NCI-H748 treated with DMSO at 0.1 percent for 48 hours (cell line): ENCODE results near the gene MUC20.
"Not testable (repeated sequence)": the region's sequence is repeated elsewhere in the genome, so short reads cannot be mapped to it uniquely, and the experiment has no call there.

Source experiments
- DNase-seq: peaks from one replicate; lab custom pipeline; 2025; lab: John Stamatoyannopoulos, UW

MUC20 gene

GRCh38 chr3:195692781-195693427 lies 27.9 kb upstream of the MUC20 start:
- no peak for DNase-seq

DNA sequence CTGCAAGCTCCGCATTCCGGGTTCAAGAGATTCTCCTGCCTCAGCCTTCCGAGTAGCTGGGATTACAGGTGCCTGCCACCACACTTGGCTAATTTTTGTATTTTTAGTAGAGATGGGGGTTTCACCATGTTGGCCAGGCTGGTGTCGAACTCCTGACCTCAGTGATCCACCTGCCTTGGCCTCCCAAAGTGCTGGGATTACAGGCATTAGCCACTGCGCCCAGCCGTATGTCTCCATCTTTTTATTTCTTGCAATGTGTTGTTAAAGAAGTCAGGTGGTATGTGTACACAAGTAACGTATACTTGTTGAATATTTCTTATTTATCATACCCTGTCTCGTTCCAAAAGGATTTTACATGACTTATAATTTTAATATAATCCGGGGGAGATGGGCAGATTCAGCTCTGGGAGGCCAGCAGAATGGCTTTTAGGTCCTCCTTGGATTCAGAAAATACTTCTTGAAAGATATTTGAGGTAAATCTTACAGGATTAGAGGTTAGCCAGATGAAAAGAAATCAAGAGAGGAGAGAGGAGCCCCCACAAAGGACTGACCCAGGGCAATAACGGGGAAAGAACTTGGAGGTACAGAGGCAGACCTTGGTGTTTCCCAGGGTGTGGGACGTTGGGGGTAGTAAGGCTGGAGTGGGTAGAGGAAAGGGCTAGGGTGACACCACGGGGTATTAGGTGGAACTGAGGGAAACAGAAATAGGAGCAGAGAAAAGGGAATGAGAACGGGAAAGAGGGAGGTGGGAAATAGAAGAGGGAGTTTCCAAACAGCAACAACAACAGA lies 27.2 kb upstream of the MUC20 start:
- no peak for DNase-seq

- DNase-seq, result not testable (repeated sequence)
These were observed 26.3 kb upstream of the MUC20 start for GRCh38 chr3:195694217-195695076.

DNA sequence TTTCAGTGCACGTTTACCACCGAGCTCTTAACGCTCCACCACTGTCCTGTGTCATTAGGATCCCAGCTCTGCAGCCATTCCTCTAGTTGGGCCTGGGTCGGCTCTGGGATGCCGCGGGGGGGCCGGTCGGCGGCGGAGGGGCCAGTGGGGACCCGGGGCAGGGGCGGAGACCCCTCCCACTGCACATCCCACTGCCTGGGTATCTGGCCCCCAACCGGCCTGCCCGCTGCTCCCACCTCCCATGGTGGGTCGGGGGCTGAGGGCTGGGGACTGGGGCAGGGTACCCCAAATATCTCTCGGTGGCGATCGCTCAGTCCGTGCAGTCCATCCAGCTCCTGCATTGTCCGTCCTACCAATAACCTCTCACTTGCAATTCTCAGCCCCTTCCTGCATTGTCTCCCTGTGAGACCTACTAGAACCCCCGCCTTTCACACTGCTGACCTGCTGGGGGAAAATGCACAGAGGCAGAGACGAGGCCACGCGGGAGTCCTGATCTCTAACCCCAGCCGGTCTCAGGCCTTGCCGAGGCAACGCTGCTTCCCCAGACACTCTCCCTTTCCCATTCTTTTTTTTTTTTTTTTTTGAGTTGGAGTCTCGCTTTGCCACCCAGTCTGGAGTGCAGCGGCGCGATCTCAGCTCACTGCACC lies 24.0 kb upstream of the MUC20 start:
- no peak for DNase-seq

DNA sequence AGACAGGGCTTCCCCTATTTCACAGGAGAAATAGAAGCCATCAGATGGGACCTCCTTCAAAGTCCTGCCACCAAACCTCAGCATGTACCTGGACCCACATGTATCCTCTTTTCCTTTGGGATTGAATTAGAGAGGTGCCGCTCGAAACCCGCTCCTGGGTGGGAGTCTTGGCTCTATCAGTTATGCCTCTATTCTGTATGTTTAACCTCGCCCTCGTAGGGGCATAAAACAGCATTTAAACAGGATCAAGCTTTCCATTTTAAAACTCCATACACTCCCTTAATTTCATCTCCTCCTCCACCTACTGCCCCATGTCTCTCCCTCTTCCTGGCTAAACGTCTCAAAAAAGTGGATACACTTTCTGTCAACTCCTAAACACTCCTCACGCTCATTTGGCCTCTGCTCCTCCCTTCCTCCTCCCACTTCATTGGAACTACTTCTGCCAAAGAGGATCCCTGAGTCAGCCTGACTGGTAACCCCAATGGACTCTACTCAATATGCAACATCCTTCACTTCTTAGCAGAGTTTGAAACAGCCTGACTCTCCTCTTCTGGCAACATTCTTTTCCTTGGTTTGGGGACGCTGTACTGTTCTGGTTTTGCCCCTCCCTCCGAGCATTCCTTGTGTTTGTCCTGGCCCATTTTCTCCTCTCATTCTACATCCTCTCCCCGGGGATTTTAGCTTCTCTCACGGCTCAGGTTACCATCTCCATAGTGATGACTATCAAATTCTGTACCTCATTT lies 23.0 kb upstream of the MUC20 start:
- no peak for DNase-seq

GRCh38 chr3:195698325-195698646 lies 22.5 kb upstream of the MUC20 start:
- no peak for DNase-seq

DNA sequence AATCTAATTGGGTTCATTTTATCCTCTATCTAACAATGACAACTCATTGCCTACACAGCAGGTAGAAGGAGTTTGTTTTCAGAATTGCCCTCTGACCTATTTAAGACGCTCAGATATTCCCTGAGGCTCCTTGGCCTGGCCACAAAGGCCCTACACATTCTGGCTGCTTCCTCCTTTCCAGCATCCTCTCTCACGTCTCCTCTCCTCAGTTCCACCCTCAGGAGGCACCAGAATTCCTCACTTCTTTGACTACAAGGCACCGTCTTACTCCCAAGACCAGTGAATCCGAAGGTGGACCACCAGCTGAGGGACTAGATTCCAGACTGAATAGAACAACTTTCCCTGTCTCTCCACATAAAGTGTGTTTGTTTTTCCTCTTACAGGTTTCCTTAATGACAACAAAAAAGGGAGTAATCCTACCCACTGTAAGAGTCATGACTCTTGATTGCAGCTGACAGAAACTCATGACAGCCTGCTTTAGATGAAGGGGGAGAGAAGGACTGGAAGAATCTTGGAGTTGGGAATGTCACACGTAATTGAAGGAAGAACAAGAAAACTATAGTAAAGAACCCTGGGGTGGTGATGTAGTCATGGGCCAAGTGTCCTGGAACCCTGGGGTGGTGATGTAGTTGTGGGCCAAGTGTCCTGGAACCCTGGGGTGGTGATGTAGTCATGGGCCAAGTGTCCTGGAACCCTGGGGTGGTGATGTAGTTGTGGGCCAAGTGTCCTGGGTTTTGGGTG lies 22.0 kb upstream of the MUC20 start:
- DNase-seq, result no peak

- no peak for DNase-seq
These were observed 21.4 kb upstream of the MUC20 start for GRCh38 chr3:195699388-195699771.

GRCh38 chr3:195699860-195700259 lies 20.9 kb upstream of the MUC20 start:
- no peak for DNase-seq

DNA sequence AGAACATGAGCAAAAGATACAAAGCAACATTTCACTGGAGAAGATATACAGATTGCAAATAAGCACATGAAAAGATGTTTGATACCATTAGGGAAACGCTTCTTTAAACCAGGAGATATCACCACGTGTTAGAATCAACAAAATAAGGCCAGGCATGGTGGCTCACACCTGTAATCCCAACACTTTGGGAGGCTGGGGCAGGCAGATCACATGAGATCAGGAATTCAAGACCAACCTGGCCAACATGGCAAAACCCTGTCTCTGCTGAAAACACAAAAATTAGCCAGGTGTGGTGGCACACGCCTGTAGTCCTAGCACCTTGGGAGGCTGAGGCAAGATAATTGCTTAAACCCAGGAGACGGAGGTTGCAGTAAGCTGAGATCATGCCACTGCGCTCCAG lies 20.5 kb upstream of the MUC20 start:
- no peak for DNase-seq

- no peak for DNase-seq
These were observed 19.5 kb upstream of the MUC20 start for GRCh38 chr3:195701042-195701915.

GRCh38 chr3:195703776-195704175 lies 17.0 kb upstream of the MUC20 start:
- DNase-seq, result no peak

DNA sequence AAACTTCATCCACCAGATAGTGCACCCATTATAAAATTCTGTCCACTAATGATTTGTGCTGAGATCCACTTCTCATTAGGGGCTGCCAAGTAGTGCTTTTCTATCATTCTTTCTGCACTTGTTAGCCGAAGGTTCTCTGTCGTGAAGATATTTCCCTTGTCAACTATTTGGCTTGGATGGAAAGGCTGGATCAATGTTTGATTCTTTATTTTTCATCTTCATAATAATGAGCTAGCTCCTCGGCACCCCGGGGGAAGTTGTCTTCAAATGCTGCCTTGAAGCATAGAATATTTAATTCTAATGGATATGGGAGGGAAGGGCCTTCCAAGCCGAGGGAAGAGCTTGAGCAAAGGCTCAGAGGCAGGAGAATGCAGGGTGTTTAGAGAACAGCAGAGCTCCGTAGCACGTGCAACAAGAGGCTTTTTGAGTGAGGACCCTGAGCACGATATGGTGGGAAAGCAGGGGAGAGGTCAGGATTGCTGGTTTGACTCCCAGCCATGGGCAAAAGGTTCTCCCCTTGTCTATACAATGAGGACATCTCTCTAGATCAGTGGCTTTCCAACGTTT lies 16.3 kb upstream of the MUC20 start:
- DNase-seq, result no peak

GRCh38 chr3:195705081-195705991 lies 15.4 kb upstream of the MUC20 start:
- DNase-seq, result no peak

DNA sequence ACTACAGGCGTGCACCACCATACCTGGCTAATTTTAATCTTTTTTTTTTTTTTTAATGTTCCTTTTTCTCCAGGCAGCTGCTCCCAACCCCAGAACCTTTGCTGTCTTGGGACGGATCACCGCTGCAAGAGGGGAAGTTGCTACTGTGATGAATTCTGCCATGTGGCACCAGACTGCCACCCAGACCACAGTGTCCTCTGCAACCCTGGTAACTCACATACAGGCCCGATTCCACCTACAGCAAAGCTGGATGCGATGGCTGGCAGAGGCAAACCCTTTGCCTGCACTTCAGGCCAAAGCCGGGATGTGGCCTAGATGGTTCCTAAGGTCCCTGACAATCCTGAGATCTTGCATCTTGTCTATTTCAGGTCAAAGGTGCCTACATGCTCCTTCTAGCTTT lies 12.7 kb upstream of the MUC20 start:
- DNase-seq, result no peak

DNA sequence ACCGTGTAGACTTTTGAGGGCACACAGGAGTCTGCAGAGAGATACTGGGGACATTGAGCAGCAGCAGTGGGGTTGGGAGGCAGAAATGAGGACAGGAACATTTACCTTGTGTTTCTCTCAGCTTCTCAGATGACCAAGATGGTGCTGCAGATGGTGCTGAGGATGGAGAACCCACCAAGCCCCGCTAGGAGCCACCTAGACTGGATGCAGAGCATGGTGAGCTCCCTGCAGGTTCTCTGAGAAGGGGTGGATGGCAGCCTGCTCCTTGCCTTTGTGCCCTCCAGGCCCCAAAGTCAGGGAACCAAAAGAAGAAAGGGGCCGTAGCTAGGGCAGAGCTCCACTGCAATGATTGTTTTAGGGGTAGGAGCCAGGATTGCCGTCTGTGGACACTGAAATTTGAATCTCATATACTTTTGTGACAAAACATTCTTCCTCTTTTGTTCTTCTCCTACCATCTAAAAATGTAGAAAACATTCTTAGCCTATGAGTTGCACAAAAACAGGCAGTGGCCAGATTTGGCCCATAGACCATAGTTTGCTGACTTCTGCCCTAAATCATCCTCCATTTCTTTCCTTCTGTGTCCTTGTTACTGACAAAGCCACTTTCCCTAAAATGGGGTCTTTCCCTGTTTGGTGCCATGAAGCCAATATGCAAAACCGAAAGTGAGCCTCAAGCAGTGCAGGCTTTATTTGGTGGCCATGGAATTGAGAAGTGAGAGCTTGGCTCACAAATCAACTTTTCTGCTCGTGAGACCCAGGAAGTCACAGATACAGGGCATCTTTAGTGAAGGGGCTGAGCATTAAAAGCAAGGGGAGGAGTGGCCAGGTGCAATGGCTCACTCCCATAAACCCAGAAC lies 11.9 kb upstream of the MUC20 start:
- DNase-seq, result no peak

DNA sequence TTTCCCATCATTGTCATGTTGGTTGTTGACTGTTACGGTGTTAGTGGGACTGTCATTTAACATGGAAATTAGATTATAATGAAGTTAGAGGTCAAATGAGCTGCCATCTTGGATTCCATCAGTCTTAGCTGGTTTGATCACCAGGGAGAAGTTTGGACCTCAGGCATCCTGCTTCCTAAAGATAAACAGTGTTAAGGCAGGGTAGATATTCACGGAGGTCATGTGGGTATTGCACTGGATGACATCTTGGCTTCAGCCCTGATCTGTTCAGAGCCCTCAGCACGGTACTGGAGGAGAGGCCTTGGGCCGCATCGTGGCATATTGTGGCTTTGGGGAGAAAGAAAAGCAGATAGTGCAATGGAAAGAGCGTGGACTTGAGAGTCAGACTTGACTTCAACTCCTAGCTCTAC lies 11.1 kb upstream of the MUC20 start:
- DNase-seq, result no peak
